Stimulated activated CD4-positive, alpha-beta T cell treated with anti-CD3 and anti-CD28 coated beads, Interleukin-1b, Interleukin-23, amount 100 ng/mL, for 4 hours (primary cell): Measurements from ENCODE around the gene CAPSL.
"Not testable (repeated sequence)": the region's sequence is repeated elsewhere in the genome, so short reads cannot be mapped to it uniquely, and the experiment has no call there.

Experiments used
- DNase-seq, 2 donors: peaks; one replicate each; pipeline ENCODE4 v3.0.0-alpha.2; 2020; ENCODE audit warnings: low read depth in 2 of 2

The CAPSL gene

GRCh38 chr5:35876454-35876853, 62.0 kb downstream of the CAPSL start:
- no peak for DNase-seq

GRCh38 chr5:35870605-35871004, 67.8 kb downstream of the CAPSL start:
- DNase-seq = no peak

GRCh38 chr5:35869685-35870277, 68.6 kb downstream of the CAPSL start:
- DNase-seq = no peak

DNA sequence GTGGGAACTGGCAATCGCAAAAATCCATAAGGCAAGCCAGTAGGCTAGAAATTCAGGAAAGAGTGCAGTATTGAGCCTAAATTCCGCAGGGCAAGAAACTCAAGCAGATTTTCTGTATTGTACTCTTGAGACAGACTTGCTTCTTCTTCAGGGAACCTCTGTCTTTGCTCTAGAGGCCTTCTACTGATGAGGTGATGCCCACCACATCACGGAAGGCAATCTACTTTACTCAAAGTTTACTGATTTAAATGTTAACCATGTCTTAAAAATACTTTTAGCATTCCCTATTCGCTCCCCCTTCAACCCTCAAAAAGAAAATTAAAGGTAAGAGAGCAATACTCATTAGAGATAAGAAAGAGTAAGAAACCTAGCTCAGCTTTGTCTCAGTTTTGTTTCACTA, 70.4 kb downstream of the CAPSL start:
- DNase-seq = no peak

DNA sequence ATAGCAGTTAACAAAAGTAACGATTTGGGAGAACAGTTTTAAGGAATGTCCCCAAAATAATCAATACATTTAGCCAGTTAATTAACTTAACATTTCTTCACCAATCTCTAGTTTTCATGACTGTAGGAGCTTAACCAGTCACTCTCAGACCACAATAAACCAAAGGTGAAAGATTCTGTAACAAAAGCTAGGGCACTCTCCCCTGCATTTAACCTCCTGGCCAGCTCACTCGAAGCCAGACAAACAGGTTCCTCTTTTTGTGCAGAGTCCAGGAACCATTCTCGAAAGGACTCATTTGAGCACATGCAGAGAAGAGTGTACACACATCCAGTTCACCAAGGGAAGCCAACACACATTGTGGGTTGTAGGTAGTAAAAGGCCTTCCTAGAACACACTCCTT, 75.3 kb downstream of the CAPSL start:
- no peak for DNase-seq

DNA sequence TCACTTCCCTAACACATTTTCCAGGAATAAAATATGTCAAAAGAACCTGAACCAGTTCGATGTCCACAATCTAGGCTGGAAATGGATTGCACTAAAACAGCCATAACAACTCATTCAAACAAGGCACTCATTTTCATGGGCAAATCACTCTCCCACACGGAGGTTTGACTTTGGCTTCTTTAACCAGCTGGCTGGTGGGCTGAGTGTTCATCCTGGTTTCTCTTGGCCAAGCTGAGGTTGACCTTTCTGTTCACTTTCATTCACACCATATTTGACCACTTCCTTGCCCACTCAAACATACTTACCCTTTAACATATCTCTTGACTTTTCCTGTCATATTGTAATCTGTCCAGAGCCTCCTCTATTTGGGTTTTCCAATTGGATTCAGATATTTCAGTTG, 76.3 kb downstream of the CAPSL start:
- no peak for DNase-seq

DNA sequence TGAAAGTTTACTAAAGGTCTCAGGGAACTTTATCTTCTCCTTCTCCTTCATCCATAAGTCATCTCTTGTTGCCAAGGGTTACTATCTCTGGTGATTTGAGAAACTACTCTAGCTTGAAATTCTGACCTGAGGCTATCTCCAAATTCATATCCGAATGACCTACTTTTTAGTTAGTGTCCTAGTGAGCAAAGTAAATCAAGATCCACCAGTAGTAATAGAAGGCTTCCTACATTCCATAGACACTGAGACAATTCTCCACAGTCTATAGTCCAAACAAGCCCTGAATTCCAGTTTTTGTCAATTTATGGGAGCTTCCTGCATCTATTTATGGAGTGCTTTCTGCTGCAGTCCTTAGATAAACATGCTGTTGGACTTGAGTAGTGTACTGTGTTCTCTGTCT, 76.7 kb downstream of the CAPSL start:
- no peak for DNase-seq

GRCh38 chr5:35860686-35861085, 77.7 kb downstream of the CAPSL start:
- DNase-seq = no peak

GRCh38 chr5:35859101-35859661, 79.2 kb downstream of the CAPSL start:
- DNase-seq = no peak

DNA sequence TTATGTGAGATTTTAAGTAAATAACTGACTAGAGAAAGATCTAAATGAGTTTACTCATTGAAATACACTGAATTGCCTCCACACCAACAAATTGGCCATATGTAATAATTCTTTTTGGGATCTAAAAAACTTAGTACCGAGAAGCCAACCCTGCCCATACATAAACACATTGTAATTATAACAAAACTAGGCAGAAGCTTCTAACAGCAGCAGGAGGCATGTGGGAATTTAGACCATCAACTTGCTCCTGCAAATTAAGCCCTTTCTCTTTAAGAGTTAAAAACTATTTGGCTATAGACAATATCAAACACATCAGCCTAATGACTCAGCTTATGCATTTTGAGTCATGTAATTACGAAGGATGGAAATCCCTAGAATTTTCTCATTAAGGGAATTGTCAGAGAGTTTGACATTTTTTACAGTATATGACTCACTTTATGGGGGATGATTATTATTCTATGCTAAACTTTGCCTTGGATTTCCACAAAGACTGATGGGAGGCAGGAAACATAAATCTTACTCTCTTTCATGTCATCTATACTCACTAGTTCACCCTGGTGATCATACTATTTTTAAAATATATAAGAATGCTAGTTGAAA, 80.7 kb downstream of the CAPSL start:
- no peak for DNase-seq

DNA sequence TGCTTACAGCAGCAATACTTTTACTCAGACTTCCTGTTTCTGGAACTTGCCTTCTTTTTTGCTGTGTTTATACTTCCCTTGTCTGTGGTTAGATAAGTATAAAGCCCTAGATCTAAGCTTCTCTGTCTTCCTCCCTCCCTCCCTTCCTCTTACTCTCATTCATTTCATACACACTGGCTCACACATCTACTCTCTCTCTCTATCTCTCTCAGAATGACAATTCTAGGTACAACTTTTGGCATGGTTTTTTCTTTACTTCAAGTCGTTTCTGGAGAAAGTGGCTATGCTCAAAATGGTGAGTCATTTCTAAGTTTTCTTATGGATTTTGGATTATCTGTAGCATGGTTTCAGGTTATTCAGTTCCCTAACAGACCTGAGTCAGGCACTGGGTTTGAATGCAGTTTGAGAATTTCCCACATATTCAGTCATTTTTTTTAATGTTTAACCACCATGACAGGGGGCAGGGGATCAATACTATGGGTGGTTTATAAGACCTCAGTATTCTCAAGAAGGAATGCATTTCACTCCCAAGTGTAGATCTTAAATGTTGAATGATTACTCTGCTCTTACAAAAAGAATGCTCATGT, 81.6 kb downstream of the CAPSL start, which contains the start of gene IL7R:
Gene IL7R (plus strand): TSS at position 127 of the 587 bp plus-strand sequence. CDS start 87 bp downstream, at position 214.
- DNase-seq = no peak

DNA sequence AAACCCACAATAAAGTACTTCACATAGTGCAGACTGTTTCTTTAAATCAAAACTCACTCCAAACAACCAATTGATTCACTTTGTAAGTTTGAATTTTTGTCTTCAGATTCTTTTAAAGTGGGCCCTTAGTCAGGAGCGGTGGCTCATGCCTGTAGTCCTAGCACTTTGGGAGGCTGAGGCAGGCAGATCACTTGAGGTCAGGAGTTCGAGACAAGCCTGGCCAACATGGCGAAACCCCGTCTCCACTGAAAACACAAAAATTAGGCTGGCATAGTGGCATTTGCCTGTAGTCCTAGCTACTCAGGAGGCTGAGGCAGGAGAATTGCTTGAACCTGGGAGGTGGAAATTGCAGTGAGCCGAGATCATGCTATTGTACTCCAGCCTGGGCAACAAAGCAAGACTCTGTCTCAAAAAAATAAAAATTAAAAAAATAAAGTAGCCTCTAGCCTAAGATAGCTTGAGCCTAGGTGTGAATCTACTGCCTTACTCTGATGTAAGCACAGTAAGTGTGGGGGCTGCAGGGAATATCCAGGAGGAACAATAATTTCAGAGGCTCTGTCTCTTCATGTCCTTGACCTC, 82.1 kb downstream of the CAPSL start:
- DNase-seq = not testable (repeated sequence)

- DNase-seq = no peak
These were observed 83.2 kb downstream of the CAPSL start for GRCh38 chr5:35855187-35855586.
